Activated CD8-positive, alpha-beta memory T cell treated with anti-CD3 and anti-CD28 coated beads, Interleukin-2, amount 50 U/mL, for 48 hours (primary cell): ENCODE results near the gene ARHGAP22.

ENCODE experiments used
- DNase-seq: peaks from one replicate; pipeline ENCODE4 v3.0.0-alpha.2; 2020

Gene ARHGAP22

GRCh38 chr10:48474765-48475365 is 130.0 kb downstream of the ARHGAP22 start:
- peak; percentile 28 for DNase-seq

- peak; percentile 29 for DNase-seq
Measured at GRCh38 chr10:48473704-48474103, 131.2 kb downstream of the ARHGAP22 start.

- no peak for DNase-seq
Measured at GRCh38 chr10:48472501-48473069, 132.3 kb downstream of the ARHGAP22 start.

- DNase-seq = peak; percentile 34
Measured at GRCh38 chr10:48470893-48471805, 133.7 kb downstream of the ARHGAP22 start.

- peak; percentile 33 for DNase-seq
Measured at GRCh38 chr10:48470115-48470892, 134.6 kb downstream of the ARHGAP22 start.

GRCh38 chr10:48469516-48470020 is 135.3 kb downstream of the ARHGAP22 start:
- DNase-seq = peak; percentile 33

GRCh38 chr10:48468866-48469511 is 135.9 kb downstream of the ARHGAP22 start:
- peak; percentile 38 for DNase-seq

- peak; percentile 22 for DNase-seq
Measured at GRCh38 chr10:48468130-48468790, 136.6 kb downstream of the ARHGAP22 start.

GRCh38 chr10:48467669-48468068 is 137.2 kb downstream of the ARHGAP22 start:
- no peak for DNase-seq

GRCh38 chr10:48466611-48467240 is 138.1 kb downstream of the ARHGAP22 start:
- peak; percentile 15 for DNase-seq

GRCh38 chr10:48465860-48466521 is 138.9 kb downstream of the ARHGAP22 start:
- DNase-seq = peak; percentile 40

- peak; percentile 39 for DNase-seq
Measured at GRCh38 chr10:48464871-48465736, 139.8 kb downstream of the ARHGAP22 start.

- peak; percentile 26 for DNase-seq
Measured at GRCh38 chr10:48464121-48464870, 140.6 kb downstream of the ARHGAP22 start.

- peak; percentile 35 for DNase-seq
Measured at GRCh38 chr10:48463318-48464003, 141.4 kb downstream of the ARHGAP22 start.

GRCh38 chr10:48462482-48463020 is 142.3 kb downstream of the ARHGAP22 start:
- DNase-seq = peak; percentile 38

- no peak for DNase-seq
Measured at GRCh38 chr10:48461623-48462481, 143.0 kb downstream of the ARHGAP22 start.

- no peak for DNase-seq
Measured at GRCh38 chr10:48460182-48460581, 144.7 kb downstream of the ARHGAP22 start.
